GM11168 (cell line): ENCODE data around the gene HS6ST1.

Experiments
- in situ Hi-C: fragments of 300-500 bp; cut with MboI; formaldehyde crosslinking; loops from one replicate; pipeline ENCODE4 v1.12.0; 2022; ENCODE audit warnings: low sequenced_read_pairs; ENCODE audit not compliant: unreplicated experiment

HS6ST1 gene, protein sequence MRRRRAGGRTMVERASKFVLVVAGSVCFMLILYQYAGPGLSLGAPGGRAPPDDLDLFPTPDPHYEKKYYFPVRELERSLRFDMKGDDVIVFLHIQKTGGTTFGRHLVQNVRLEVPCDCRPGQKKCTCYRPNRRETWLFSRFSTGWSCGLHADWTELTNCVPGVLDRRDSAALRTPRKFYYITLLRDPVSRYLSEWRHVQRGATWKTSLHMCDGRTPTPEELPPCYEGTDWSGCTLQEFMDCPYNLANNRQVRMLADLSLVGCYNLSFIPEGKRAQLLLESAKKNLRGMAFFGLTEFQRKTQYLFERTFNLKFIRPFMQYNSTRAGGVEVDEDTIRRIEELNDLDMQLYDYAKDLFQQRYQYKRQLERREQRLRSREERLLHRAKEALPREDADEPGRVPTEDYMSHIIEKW

GRCh38 chr2:128318776-128319464 is at the start of gene HS6ST1:
Gene HS6ST1 (minus strand): TSS chr2:128318868. CDS start chr2:128318563, 305 bp downstream.
- in situ Hi-C loops: no loop called here

GRCh38 chr2:128367601-128368359 is 49.1 kb upstream of the HS6ST1 start:
- in situ Hi-C loops: no loop called here

DNA sequence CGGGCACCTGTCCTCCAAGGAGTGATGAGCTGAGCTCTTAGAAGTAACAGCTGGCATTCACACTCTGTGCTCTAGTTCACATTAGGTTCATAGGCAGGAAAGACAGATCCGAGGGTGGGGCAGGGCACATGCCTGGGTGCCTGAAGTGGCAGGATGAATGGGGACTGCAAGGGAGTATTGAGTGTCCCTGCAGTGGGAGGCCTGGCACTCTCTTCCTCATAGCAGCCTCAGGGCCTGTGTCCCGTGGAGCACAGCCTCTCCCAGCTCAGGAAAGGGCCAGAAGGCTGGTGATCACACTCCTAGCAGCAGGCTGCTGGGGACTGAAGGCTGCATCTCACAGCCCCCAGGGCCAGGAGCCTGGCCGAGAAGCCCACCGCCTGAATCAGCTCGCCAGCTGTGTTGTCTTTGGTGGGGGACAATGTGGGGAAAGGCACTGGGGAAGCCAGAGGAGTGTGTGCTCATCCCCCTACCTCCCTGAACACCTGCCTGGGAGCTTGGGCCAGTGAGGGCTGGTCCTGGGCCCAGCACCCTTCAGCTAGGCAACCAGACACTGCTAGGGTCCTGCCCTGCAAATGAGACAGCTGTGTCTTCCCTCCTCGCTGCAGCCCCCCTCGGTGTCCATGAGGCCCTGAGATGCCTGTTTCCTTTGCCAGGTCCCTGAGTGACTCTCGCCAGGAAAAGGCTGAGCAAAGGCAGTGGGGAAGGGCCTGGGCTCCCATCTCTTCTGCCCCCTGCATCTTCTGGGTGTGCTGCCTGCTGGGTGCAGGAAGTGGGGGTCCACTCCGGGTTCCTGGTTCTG is 48.2 kb upstream of the HS6ST1 start:
- in situ Hi-C loops: no loop called here

DNA sequence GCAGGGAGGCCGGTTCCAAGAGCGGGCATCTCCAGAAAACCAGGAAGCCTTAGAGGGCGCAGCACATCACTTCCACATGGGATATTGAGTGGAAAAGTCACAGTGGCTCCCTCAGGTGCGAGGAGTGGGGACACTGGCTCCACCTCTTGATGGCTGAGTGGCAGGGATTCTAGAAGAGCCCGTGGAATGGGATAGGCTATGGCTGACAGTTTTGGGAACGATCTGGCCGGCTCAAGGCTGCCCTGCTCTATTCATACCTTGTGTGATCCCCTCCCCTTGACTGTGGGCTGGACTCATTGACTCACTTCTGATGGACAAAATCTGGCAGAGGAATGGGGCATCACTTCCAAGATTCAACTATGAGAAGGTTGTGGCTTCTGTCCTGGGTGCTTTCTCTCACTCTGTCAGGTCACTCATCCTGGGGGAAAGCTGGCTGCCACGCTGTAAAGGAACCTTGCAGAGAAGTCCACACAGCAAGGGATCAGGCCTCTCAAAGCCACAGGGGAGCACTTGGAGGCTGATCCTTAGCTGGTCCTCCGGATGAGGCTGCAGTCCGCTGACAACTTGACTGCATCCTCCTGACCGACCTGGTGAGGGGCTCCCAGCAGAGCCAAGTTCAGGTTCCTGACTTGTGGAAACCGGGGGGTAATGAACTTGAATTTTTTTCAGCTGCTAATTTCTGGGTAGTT is 46.7 kb upstream of the HS6ST1 start:
- in situ Hi-C loops: no loop called here

GRCh38 chr2:128364441-128364911 is 45.8 kb upstream of the HS6ST1 start:
- in situ Hi-C loops: no loop called here

- in situ Hi-C loops: no loop called here
Observed at GRCh38 chr2:128363934-128364361, 45.3 kb upstream of the HS6ST1 start.

GRCh38 chr2:128362889-128363228 is 44.2 kb upstream of the HS6ST1 start:
- in situ Hi-C loops: no loop called here

DNA sequence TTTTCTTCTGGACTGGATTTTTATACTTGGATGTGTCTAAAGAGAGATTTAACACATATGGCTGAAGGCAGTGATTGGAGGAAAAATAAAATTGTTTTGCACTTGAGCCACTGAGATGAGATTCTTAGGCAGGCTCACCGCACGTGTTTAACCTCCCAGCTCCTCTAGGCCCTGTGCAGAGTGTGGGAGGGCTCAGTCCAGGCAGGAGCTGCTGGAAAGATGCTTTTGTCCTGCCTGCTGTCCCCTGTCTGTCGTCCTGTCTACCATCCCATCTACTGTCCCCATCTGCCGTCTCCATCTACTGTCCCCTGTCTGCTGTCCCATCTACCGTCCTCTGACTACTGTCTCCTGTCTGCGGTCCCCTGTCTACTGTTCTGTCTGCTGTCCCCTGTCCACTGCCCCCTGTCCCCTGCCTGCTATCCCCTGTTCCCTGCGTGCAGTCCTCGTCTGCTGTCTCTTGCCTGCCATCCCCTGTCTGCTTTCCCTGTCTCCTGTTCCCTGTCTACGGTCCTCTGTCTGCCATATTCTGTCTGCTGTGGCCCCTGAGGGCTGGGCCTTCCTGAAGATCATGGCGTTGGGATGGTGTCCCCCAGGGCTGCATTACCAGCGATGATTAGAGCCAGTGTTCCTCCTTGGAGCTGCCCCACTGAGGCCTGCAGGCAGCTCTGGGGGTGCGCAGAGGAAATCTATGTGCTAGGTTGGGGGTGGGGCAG is 43.7 kb upstream of the HS6ST1 start:
- in situ Hi-C loops: no loop called here

GRCh38 chr2:128361376-128362131 is 42.9 kb upstream of the HS6ST1 start:
- in situ Hi-C loops: no loop called here

- in situ Hi-C loops: no loop called here
Observed at GRCh38 chr2:128360711-128361110, 42.0 kb upstream of the HS6ST1 start.

GRCh38 chr2:128359841-128360240 is 41.2 kb upstream of the HS6ST1 start:
- in situ Hi-C loops: no loop called here

- in situ Hi-C loops: no loop called here
Observed at GRCh38 chr2:128358941-128359731, 40.5 kb upstream of the HS6ST1 start.

- in situ Hi-C loops: no loop called here
Observed at GRCh38 chr2:128357506-128358370, 39.1 kb upstream of the HS6ST1 start.

- in situ Hi-C loops: no loop called here
Observed at GRCh38 chr2:128356127-128356526, 37.5 kb upstream of the HS6ST1 start.

- in situ Hi-C loops: no loop called here
Observed at GRCh38 chr2:128354726-128355470, 36.2 kb upstream of the HS6ST1 start.

GRCh38 chr2:128354161-128354560 is 35.5 kb upstream of the HS6ST1 start:
- in situ Hi-C loops: no loop called here
